ENCODE results near the gene SOAT2.

DNA sequence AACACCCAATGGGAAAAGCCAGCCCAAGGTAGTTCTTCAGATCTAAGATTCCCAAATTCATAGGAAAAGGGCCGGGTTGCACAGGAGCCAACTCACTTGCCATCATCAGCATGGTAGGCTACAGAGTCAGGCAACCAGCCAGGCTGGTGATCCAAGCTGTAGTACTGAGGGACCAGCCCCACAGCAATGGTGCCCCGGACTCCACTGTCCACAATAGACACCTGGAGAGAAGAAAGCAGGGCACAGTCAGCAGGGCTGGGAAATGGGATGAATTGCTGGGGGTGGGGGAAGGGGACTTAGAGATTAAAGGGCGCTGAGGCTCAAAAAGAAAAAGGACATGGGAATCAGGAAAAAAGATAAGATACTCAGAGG, 28.3 kb upstream of the SOAT2 start:
- no peak for TF ChIP-seq EZH2 (optimal IDR thresholded peaks at IDR 0.05; ENCODE audit: low read depth, low read length)
- TF ChIP-seq, protein P1, sequence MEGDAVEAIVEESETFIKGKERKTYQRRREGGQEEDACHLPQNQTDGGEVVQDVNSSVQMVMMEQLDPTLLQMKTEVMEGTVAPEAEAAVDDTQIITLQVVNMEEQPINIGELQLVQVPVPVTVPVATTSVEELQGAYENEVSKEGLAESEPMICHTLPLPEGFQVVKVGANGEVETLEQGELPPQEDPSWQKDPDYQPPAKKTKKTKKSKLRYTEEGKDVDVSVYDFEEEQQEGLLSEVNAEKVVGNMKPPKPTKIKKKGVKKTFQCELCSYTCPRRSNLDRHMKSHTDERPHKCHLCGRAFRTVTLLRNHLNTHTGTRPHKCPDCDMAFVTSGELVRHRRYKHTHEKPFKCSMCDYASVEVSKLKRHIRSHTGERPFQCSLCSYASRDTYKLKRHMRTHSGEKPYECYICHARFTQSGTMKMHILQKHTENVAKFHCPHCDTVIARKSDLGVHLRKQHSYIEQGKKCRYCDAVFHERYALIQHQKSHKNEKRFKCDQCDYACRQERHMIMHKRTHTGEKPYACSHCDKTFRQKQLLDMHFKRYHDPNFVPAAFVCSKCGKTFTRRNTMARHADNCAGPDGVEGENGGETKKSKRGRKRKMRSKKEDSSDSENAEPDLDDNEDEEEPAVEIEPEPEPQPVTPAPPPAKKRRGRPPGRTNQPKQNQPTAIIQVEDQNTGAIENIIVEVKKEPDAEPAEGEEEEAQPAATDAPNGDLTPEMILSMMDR (IDR thresholded peaks at IDR 0.05; ENCODE audit: low read length) = no peak
